Measurements from ENCODE around the gene EVPLL. TPM values are rescaled to one million over a fixed set of nuclear protein-coding genes. Genes with fewer than 3 reads are reported as not detected.
"Not testable (repeated sequence)": the region's sequence is repeated elsewhere in the genome, so short reads cannot be mapped to it uniquely, and the experiment has no call there.

The EVPLL gene
- total RNA-seq, 1 donor from 2014 or later, result not detected

DNA sequence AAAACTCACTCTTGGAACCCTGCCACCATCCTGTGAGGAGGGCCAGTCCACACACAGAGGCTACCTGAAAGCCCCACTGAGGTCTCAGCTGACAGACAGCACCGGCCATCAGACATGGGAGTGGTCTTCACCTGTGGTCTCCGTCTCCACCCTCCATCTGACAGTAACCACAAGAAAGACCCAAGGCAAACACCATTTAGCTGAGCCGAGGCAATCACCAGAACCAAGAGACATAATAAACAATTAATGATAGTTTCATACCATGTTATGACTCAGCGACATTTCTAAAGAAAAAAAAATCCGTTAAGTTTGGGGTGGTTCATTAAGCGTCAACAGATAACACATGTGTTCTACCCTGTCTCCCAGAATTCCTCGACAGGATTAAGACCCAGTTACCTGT lies 6.1 kb upstream of the EVPLL start:
- Mint-ChIP-seq H3K4me1 (no peaks in the 10 kb centered on the region), H3K27ac (no peak overlapping the region), H3K27me3 (ENCODE audit: low read depth) (no peaks in the 10 kb centered on the region), H3K9me3 (peaks cover 6% of the 10 kb centered on the region), H3K4me3 (no peak overlapping the region), H3K36me3 (no peaks in the 10 kb centered on the region)
- TF ChIP-seq, protein P1, sequence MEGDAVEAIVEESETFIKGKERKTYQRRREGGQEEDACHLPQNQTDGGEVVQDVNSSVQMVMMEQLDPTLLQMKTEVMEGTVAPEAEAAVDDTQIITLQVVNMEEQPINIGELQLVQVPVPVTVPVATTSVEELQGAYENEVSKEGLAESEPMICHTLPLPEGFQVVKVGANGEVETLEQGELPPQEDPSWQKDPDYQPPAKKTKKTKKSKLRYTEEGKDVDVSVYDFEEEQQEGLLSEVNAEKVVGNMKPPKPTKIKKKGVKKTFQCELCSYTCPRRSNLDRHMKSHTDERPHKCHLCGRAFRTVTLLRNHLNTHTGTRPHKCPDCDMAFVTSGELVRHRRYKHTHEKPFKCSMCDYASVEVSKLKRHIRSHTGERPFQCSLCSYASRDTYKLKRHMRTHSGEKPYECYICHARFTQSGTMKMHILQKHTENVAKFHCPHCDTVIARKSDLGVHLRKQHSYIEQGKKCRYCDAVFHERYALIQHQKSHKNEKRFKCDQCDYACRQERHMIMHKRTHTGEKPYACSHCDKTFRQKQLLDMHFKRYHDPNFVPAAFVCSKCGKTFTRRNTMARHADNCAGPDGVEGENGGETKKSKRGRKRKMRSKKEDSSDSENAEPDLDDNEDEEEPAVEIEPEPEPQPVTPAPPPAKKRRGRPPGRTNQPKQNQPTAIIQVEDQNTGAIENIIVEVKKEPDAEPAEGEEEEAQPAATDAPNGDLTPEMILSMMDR (IDR thresholded peaks at IDR 0.05; ENCODE audit: unreplicated experiment), result no peak
- no peak for DNase-seq (ENCODE audit: low spot score in 2 of 2, unreplicated experiment in 2 of 2)

DNA sequence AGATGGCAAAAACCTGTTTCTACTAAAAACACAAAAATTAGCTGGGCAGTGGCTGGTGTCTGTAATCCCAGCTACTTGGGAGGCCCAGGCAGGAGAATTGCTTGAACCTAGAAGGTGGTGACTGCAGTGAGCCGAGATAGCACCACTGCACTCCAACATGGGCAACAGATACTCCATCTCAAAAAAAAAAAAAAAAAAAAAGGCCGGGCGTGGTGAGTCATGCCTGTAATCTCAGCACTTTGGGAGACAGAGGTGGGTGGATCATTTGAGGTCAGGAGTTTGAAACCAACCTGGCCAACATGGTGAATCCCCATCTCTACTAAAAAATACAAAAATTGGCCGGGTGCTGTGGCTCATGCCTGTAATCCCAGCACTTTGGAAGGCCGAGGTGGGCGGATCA lies 4.4 kb upstream of the EVPLL start:
- H3K36me3 Mint-ChIP-seq; H3K4me1 Mint-ChIP-seq; H3K9me3 Mint-ChIP-seq; H3K4me3 Mint-ChIP-seq; H3K27me3 Mint-ChIP-seq (ENCODE audit: low read depth); DNase-seq (ENCODE audit: low spot score in 2 of 2, unreplicated experiment in 2 of 2); H3K27ac Mint-ChIP-seq: not testable (repeated sequence)

DNA sequence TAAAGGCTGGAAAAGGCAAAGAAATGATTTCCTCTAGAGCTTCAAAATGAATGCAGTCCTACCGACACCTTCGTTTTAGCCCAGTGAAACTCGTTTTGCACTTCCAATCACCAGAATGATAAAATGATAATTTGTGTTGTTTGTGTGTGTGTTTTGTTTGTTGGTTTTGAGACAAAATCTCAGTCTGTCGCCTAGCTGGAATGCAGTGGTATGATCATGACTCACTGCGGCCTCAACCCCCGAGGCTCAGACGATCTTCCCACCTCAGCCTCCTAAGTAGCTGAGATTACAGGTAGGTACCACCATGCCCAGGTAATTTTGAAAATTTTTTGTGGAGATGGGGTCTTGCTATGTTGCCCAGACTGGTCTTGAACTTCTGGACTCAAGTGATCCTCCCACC lies 3.4 kb upstream of the EVPLL start:
- Mint-ChIP-seq H3K36me3 (no peaks in the 10 kb centered on the region), H3K9me3 (peaks cover 6% of the 10 kb centered on the region), H3K27ac (no peak overlapping the region), H3K27me3 (ENCODE audit: low read depth) (no peaks in the 10 kb centered on the region), H3K4me3 (no peak overlapping the region), H3K4me1 (no peaks in the 10 kb centered on the region)
- DNase-seq (ENCODE audit: low spot score in 2 of 2, unreplicated experiment in 2 of 2), result no peak
- TF ChIP-seq, protein P1 (IDR thresholded peaks at IDR 0.05; ENCODE audit: unreplicated experiment), result no peak

DNA sequence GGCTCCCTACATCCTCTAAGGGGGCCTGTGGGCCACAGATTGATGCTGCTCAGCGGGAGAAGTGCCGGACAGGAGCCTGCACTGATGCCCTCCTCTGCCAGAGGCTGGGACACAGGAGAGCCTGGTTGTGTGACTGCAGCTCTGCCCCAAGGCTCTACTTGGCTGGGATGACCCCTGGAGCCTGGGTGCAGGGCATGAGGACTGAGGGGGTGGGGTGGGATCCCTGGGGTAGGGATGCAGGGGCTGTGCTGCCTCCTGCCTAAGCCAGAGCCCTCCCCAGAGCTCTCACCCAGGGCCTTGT lies 577 bp downstream of the EVPLL start:
- Mint-ChIP-seq H3K4me1 (no peaks in the 10 kb centered on the region), H3K9me3 (peaks cover 6% of the 10 kb centered on the region), H3K4me3 (no peak overlapping the region), H3K27ac (no peak overlapping the region), H3K27me3 (ENCODE audit: low read depth) (no peaks in the 10 kb centered on the region), H3K36me3 (no peaks in the 10 kb centered on the region)
- DNase-seq (ENCODE audit: low spot score in 2 of 2, unreplicated experiment in 2 of 2), result no peak
- TF ChIP-seq, protein P1 (IDR thresholded peaks at IDR 0.05; ENCODE audit: unreplicated experiment), result no peak

DNA sequence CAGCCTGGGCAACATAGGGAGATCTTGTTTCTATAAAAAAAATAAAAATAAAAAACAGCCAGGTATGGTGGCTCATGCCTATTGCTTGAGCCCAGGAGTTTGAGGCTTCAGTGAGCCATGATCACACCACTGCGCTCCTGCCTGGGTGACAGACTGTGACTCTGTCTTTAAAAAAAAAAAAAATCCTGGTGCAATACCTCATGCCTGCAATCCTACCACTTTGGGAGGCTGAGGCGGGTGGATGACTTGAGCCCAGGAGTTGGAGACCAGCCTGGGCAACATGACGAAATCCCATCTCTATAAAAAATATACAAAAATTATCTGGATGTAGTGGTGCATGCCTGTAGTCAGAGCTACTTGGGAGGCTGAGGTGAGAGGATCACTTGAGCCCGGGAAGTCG lies 1.0 kb downstream of the EVPLL start:
- H3K27ac Mint-ChIP-seq; H3K27me3 Mint-ChIP-seq (ENCODE audit: low read depth); H3K36me3 Mint-ChIP-seq; DNase-seq (ENCODE audit: low spot score in 2 of 2, unreplicated experiment in 2 of 2); H3K9me3 Mint-ChIP-seq; H3K4me1 Mint-ChIP-seq; H3K4me3 Mint-ChIP-seq: not testable (repeated sequence)

DNA sequence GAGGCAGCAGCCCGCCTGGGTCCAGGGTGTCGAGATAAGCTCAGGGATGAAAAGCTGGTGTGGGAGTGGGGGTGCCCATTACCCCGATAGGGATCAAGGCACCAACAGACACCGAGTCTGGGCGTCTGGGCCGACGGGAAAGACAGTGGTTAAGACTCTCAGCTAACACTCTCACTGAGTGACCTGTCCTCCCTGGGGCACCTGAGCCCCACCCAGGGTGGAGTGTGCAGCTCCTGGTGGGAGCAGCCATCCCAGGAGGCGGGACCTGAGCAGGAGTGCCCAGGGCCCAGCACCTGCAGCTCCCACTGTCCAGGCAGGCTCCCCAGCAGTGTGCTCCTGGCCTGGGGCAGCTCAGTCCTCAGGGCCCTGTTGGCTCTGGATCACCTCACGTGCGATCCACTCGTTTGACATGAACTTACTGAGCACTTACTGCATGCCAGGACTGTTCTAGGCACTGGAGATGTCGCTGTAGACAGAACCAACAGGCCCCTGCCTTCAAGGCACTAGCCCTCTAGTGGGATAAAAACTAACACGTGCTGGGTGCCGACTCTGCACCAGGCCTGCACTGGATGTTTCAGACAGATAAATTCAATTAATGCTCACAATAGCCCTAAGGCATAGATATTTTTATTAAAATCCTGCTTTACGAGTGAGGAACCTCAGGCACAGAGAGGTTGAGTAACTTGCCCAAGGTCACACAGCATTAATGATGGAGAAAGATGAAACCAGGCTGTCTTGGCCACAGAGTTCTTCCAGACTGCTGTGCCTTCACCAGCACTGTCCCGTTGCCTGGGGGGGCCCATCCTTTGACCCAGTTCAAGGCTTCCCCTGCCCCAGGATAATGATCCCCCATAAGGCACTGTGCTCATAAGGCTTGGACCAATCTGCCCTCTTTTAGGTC lies 1.9 kb downstream of the EVPLL start:
- H3K27me3 Mint-ChIP-seq (ENCODE audit: low read depth), result no peaks in the 10 kb centered on the region
- TF ChIP-seq, protein P1 (IDR thresholded peaks at IDR 0.05; ENCODE audit: unreplicated experiment), result no peak
- no peak overlapping the region for H3K27ac Mint-ChIP-seq

More for the DNA sequence above, 1.9 kb downstream of the EVPLL start:
- no peak for DNase-seq (ENCODE audit: low spot score in 2 of 2, unreplicated experiment in 2 of 2)
- no peak overlapping the region for H3K4me3 Mint-ChIP-seq
- H3K4me1 Mint-ChIP-seq, result no peaks in the 10 kb centered on the region
- H3K36me3 Mint-ChIP-seq, result no peaks in the 10 kb centered on the region
- peaks cover 6% of the 10 kb centered on the region for H3K9me3 Mint-ChIP-seq

Measured in mesothelial cell of epicardium (in vitro differentiated cells).